HG02642 (cell line): ENCODE results near the gene CCT4.
"Not testable (repeated sequence)": the region's sequence is repeated elsewhere in the genome, so short reads cannot be mapped to it uniquely, and the experiment has no call there.

Experiments used
- ATAC-seq: cut with Tn5 transposase; IDR thresholded peaks from one replicate; pipeline ENCODE4 v1.9.1; 2021; ENCODE audit warnings: mild to moderate bottlenecking; ENCODE audit not compliant: unreplicated experiment, poor library complexity

Gene CCT4

GRCh38 chr2:61885896-61886603, 2.4 kb downstream of the CCT4 start:
- no peak for ATAC-seq

- no peak for ATAC-seq
These were observed 5.6 kb downstream of the CCT4 start for GRCh38 chr2:61882850-61883249.

GRCh38 chr2:61879351-61879750, 9.1 kb downstream of the CCT4 start:
- not testable (repeated sequence) for ATAC-seq

- no peak for ATAC-seq
These were observed 9.7 kb downstream of the CCT4 start for GRCh38 chr2:61878761-61879160.

GRCh38 chr2:61877571-61878245, 10.7 kb downstream of the CCT4 start:
- ATAC-seq, result no peak

GRCh38 chr2:61876400-61876799, 12.1 kb downstream of the CCT4 start:
- no peak for ATAC-seq

- not testable (repeated sequence) for ATAC-seq
These were observed 21.9 kb downstream of the CCT4 start for GRCh38 chr2:61866482-61867089.

GRCh38 chr2:61862085-61862484, 26.4 kb downstream of the CCT4 start:
- no peak for ATAC-seq

GRCh38 chr2:61857224-61857623, 31.2 kb downstream of the CCT4 start:
- no peak for ATAC-seq

GRCh38 chr2:61855318-61855613, 33.2 kb downstream of the CCT4 start:
- ATAC-seq, result no peak

- peak; percentile 91 for ATAC-seq
These were observed 33.7 kb downstream of the CCT4 start for GRCh38 chr2:61854564-61855317.

GRCh38 chr2:61853847-61854563, 34.5 kb downstream of the CCT4 start, which contains the start of gene FAM161A:
FAM161A (minus strand) TSS chr2:61854060; CDS start chr2:61854041, 19 bp downstream.
- ATAC-seq, result peak; percentile 88

- peak; percentile 64 for ATAC-seq
These were observed 35.2 kb downstream of the CCT4 start for GRCh38 chr2:61853086-61853846.

GRCh38 chr2:61851270-61851669, 37.2 kb downstream of the CCT4 start:
- ATAC-seq, result not testable (repeated sequence)

- no peak for ATAC-seq
These were observed 43.1 kb downstream of the CCT4 start for GRCh38 chr2:61845320-61845719.

GRCh38 chr2:61841286-61841685, 47.2 kb downstream of the CCT4 start:
- no peak for ATAC-seq

GRCh38 chr2:61834893-61835292, 53.6 kb downstream of the CCT4 start:
- no peak for ATAC-seq

- ATAC-seq, result no peak
These were observed 54.5 kb downstream of the CCT4 start for GRCh38 chr2:61833971-61834370.

GRCh38 chr2:61832183-61832841, 56.1 kb downstream of the CCT4 start:
- no peak for ATAC-seq
